Mucosa of gallbladder (tissue), 1 donor: ENCODE data around the gene ASXL1. TPM values are rescaled to one million over a fixed set of nuclear protein-coding genes. Genes with fewer than 3 reads are reported as not detected.

ENCODE experiments used
- DNase-seq: peaks from one replicate; pipeline ENCODE4 v3.0.0-alpha.2; 2020; ENCODE audit warnings: low spot score
- total RNA-seq: library from RNA; stranded (reverse); gene quantifications from one replicate; pipeline ENCODE4 v1.2.1, GENCODE V29; 2021
- donor health status: DM: no; HTN: no; CAD: no.

Gene ASXL1
- total RNA-seq, 1 donor from 2014 or later = 48.0 TPM

- DNase-seq = no peak
These were observed 82.1 kb downstream of the ASXL1 start for GRCh38 chr20:32440069-32440757.

GRCh38 chr20:32440758-32441078 is 82.6 kb downstream of the ASXL1 start:
- DNase-seq = no peak

GRCh38 chr20:32441638-32442037 is 83.5 kb downstream of the ASXL1 start:
- DNase-seq = no peak

GRCh38 chr20:32442630-32443373 is 84.7 kb downstream of the ASXL1 start:
- DNase-seq = no peak

- DNase-seq = no peak
These were observed 85.3 kb downstream of the ASXL1 start for GRCh38 chr20:32443386-32443974.

- no peak for DNase-seq
These were observed 86.5 kb downstream of the ASXL1 start for GRCh38 chr20:32444474-32445220.

GRCh38 chr20:32445539-32446273 is 87.6 kb downstream of the ASXL1 start:
- no peak for DNase-seq

GRCh38 chr20:32446301-32447100 is 88.4 kb downstream of the ASXL1 start:
- no peak for DNase-seq

GRCh38 chr20:32447136-32448027 is 89.3 kb downstream of the ASXL1 start:
- DNase-seq = no peak

- DNase-seq = no peak
These were observed 90.3 kb downstream of the ASXL1 start for GRCh38 chr20:32448306-32449056.

GRCh38 chr20:32449057-32449889 is 91.1 kb downstream of the ASXL1 start:
- DNase-seq = no peak

- no peak for DNase-seq
These were observed 91.8 kb downstream of the ASXL1 start for GRCh38 chr20:32449890-32450401.

GRCh38 chr20:32450484-32451061 is 92.4 kb downstream of the ASXL1 start:
- no peak for DNase-seq

GRCh38 chr20:32451340-32451681 is 93.2 kb downstream of the ASXL1 start:
- no peak for DNase-seq

GRCh38 chr20:32451682-32452461 is 93.7 kb downstream of the ASXL1 start:
- no peak for DNase-seq

- no peak for DNase-seq
These were observed 94.8 kb downstream of the ASXL1 start for GRCh38 chr20:32452776-32453466.
